ENCODE data around the gene LRRC71. TPM values are rescaled to one million over a fixed set of nuclear protein-coding genes. Genes with fewer than 3 reads are reported as not detected.

LRRC71 gene
- total and polyA plus RNA-seq, 10 of the 15 experiments (the other 5 are each of a cell fraction or from before 2014, with no cell fraction given) = not detected

- no peak for TF ChIP-seq NKRF (conservative IDR thresholded peaks at IDR 0.05)
- no peak for TF ChIP-seq FOXM1 (IDR thresholded peaks at IDR 0.05; ENCODE audit: low read depth, low read length)
- TF ChIP-seq TAF1 (IDR thresholded peaks at IDR 0.05; ENCODE audit: borderline replicate concordance, low read depth, low read length) = no peak
Measured at GRCh38 chr1:156873659-156874058, 46.8 kb upstream of the LRRC71 start (continued).

GRCh38 chr1:156874142-156874541 is 46.3 kb upstream of the LRRC71 start:
- SMC1A ChIA-PET (ENCODE audit: uncharacterized antibody, unreplicated experiment) = no interaction called here
- in situ Hi-C loops (cut with MboI) = no loop called here
- Histone ChIP-seq H3K9me3 (replicated peaks; ENCODE audit: control insufficient read depth, insufficient read depth, low read length) (no peaks in the 10 kb centered on the region), H3K79me2 (ENCODE audit: control insufficient read depth, insufficient read depth, low read length) (no peaks in the 10 kb centered on the region), H3K4me3 (no peak overlapping the region), H3K4me2 (ENCODE audit: control insufficient read depth, insufficient read depth) (no peak overlapping the region), H3K27ac (ENCODE audit: control insufficient read depth, insufficient read depth) (no peak overlapping the region), H3K36me3 (ENCODE audit: control insufficient read depth in 2 of 2, insufficient read depth in 2 of 2, low read length in 1 of 2) (no peaks in the 10 kb centered on the region), H3K27me3 (replicated peaks in 1 of 2; ENCODE audit: control insufficient read depth in 2 of 2, insufficient read depth in 2 of 2, low read length in 1 of 2) (peaks cover 0 to 7% of the 10 kb centered on the region in 2 experiments; a peak in 3 of 4 replicates), H3K9ac (ENCODE audit: control insufficient read depth, insufficient read depth, low read length) (no peak overlapping the region), H4K20me1 (ENCODE audit: control insufficient read depth, insufficient read depth) (no peaks in the 10 kb centered on the region), H2AFZ (ENCODE audit: control insufficient read depth, low read depth, low read length) (no peak overlapping the region), H3K4me1 (ENCODE audit: control insufficient read depth, insufficient read depth, low read length) (no peaks in the 10 kb centered on the region)
- POLR2A ChIA-PET = no interaction called here
- RAD21 ChIA-PET (ENCODE audit: unreplicated experiment) = no interaction called here
- DNase-seq (ENCODE audit: low read depth, low spot score) (no peak), FAIRE-seq (no peak), ATAC-seq (no peak)
- TF ChIP-seq WRNIP1 (IDR thresholded peaks at IDR 0.05; ENCODE audit: borderline replicate concordance, low read depth, low read length) = no peak
- no peak for TF ChIP-seq CHD2 (IDR thresholded peaks at IDR 0.05; ENCODE audit: borderline replicate concordance, low read depth, low read length)
- no peak for TF ChIP-seq MXI1 (IDR thresholded peaks at IDR 0.05; ENCODE audit: low read depth, low read length)
- TF ChIP-seq MTA3 (IDR thresholded peaks at IDR 0.05; ENCODE audit: borderline replicate concordance, low read length) = no peak
- TF ChIP-seq SREBF2 (IDR thresholded peaks at IDR 0.05; ENCODE audit: low read length) = no peak
- no peak for TF ChIP-seq MLLT1 (IDR thresholded peaks at IDR 0.05)
- TF ChIP-seq STAT1 (conservative IDR thresholded peaks at IDR 0.05) = no peak
- intact Hi-C loops (cut with micrococcal nuclease; ENCODE audit: unreplicated experiment) = no loop called here
- CTCF ChIA-PET = interaction anchor here (0.9 to 2.3 kb wide), 4 partner anchors 14 to 35 kb away, joined by 4 to 6 read pairs (median 6); no protein-coding TSS in a partner anchor
- no TSS peak for BruUV-seq (replicated peaks)
- WGBS (ENCODE audit: insufficient coverage, insufficient replicate concordance, low lambda C conversion rate, missing lambda C conversion rate) = 29% methylated on average over 5 of the region's 5 CpGs

Measured in GM12878 (cell line).